LNCaP clone FGC (cell line): ENCODE measurements around the gene MRAP2.
"Not testable (repeated sequence)": the region's sequence is repeated elsewhere in the genome, so short reads cannot be mapped to it uniquely, and the experiment has no call there.

Experiments
- DNase-seq: peaks from one replicate; pipeline ENCODE4 v3.0.0-alpha.2; 2011; ENCODE audit warnings: low read depth
- H3K4me3 ChIP-seq: 2 replicates; pipeline ENCODE4 v1.5.1; 2011; ENCODE audit warnings: mild to moderate bottlenecking, low read depth, low read length, control low read depth
- TF ChIP-seq, protein P1 (sequence below): IDR thresholded peaks from 2 replicates; pipeline ENCODE4 v1.5.1; 2012; ENCODE audit warnings: mild to moderate bottlenecking; ENCODE audit not compliant: control insufficient read depth, insufficient read depth; ENCODE audit errors: extremely low read depth

MRAP2 gene

DNA sequence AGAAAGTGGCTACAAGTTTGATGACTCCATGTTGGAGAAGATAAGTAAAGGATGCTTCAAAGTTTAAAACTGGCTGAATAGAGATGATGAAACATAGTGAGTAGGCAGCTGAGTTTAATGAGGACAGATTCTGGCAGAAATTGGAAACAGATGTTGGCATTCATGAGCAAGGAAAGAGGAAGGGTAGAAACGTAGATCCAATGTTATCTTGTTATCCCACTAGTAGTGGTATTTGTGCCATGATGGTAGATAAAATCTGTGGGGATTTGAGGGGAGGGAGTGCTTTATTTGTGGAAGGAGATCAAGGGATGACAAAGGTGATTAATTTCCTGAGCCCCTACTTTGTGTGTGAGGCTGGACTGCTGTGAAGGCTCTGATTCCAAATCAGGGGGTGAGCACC, 69.5 kb downstream of the MRAP2 start:
- H3K4me3 ChIP-seq: no peak overlapping the region
- no peak for DNase-seq
- TF ChIP-seq, protein P1, sequence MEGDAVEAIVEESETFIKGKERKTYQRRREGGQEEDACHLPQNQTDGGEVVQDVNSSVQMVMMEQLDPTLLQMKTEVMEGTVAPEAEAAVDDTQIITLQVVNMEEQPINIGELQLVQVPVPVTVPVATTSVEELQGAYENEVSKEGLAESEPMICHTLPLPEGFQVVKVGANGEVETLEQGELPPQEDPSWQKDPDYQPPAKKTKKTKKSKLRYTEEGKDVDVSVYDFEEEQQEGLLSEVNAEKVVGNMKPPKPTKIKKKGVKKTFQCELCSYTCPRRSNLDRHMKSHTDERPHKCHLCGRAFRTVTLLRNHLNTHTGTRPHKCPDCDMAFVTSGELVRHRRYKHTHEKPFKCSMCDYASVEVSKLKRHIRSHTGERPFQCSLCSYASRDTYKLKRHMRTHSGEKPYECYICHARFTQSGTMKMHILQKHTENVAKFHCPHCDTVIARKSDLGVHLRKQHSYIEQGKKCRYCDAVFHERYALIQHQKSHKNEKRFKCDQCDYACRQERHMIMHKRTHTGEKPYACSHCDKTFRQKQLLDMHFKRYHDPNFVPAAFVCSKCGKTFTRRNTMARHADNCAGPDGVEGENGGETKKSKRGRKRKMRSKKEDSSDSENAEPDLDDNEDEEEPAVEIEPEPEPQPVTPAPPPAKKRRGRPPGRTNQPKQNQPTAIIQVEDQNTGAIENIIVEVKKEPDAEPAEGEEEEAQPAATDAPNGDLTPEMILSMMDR: no peak

DNA sequence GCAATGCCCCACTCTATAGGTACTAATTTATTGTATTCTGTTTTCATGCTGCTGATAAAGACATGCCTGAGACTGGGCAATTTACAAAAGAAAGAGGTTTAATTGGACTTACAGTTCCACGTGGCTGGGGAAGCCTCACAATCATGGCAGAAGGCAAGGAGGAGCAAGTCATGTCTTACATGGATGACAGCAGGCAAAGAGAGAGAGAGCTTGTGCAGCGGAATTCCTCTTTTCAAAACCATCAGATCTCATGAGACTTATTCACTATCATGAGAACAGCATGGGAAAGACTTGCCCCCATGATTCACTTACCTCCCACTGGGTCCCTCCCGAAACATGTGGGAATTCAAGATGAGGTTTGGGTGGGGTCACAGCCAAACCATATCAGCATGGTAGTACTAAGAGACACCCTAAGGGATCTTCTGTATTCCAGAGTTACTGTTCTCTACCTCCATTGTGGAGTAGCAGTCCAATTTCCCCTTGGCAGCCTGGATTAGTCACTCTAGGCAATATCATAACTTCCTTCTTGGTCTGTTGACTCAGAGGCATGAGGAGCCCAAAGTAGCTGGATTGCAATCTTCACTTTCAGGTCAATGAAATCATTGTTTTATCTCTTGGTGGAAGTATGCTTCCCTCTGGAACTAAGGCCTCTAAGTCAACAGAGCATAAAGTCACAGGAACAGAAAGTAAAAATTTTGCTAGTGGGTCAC, 71.8 kb downstream of the MRAP2 start:
- not testable (repeated sequence) for H3K4me3 ChIP-seq, DNase-seq

DNA sequence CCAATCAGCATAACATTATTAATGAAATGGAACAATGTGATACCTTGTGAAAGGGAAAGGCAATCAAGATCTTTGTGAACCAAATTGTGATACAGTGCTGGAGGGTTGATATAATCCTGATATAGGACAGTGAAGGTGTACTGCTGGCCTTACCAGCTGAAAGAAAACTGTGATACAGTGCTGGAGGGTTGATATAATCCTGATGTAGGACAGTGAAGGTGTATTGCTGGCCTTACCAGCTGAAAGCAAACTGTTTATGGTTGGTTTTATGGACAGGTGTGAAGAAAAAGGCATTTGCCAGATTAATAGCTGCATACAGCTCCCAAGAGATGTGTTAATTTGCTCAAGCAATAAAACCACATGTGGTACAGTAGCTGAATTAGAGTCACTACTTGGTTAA, 73.9 kb downstream of the MRAP2 start:
- TF ChIP-seq, protein P1: no peak
- DNase-seq: no peak
- H3K4me3 ChIP-seq: no peak overlapping the region

DNA sequence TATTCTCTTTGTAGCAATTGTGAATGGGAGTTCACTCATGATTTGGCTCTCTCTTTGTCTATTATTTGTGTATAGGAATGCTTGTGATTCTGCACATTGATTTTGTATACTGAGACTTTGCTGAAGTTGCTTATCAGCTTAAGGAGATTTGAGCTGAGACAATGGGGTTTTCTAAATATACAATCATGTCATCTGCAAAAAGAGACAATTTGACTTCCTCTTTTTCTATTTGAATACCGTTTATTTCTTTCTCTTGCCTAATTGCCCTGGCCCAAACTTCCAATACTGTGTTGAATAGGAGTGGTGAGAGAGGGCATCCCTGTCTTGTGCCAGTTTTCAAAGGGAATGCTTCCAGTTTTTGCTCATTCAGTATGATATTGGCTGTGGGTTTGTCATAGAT, 77.8 kb downstream of the MRAP2 start:
- H3K4me3 ChIP-seq, DNase-seq: not testable (repeated sequence)

DNA sequence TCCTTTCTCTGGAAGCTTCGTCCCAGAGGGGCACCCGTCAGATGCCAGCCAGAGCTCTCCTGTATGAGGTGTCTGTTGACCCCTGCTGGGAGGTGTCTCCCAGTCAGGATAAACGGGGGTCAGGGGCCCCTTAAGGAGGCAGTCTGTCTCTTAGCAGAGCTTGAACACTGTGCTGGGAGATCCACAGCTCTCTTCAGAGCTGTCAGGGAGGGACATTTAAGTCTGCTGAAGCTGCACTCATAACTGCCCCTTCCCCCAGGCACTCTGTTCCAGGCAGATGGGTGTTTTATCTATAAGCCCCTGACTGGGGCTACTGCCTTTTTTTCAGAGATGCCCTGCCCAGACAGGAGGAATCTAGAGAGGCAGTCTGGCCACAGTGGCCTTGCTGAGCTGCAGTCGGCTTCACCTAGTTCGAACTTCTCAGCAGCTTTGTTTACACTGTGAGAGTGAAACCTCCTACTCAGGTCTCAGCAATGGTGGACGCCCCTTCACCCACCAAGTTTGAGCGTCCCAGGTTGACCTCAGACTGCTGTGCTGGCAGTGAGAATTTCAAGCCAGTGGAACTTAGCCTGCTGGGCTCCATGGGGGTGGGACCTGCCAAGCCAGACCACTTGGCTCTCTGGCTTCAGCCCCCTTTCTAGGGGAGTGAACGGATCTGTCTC, 81.5 kb downstream of the MRAP2 start:
- DNase-seq, H3K4me3 ChIP-seq: not testable (repeated sequence)

DNA sequence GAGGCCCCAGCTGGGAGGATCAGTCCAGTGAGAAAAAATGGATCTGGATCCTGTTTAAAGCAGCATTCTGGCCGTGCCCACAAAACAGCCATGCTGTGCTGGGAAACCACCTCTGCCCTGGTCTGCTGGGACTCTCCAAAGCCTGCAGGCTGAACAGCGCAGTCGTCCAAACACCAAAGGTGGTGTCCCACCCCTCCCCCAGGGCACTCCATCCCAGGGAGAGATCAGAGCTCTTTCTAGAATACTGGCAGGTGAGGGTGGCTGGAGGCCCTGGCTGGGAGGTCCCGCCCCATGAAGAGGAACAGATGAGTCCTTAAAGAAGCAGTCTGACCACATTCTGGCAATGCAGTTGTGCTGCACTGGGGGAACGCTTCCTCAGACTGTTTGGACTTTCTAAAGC, 84.6 kb downstream of the MRAP2 start:
- TF ChIP-seq, protein P1: no peak

DNA sequence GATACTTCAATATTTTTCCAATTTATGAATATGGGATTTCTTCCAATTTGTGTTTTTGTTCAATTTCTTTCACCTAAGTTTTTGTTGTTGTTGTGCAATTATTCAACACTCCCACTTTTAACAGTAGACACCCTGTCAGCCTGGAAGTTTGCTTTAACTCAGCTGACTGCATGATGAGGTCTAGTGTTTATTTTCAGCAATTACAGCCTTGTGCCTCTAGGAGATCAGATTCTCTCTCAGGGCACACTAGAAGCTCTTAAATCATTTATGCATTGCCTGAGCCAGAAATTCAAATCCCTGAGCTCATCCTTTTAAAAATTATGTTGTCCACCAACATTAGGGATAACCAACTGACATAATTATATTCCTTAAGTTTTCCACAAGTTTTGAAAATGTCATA, 85.7 kb downstream of the MRAP2 start:
- DNase-seq: no peak
- no peak overlapping the region for H3K4me3 ChIP-seq
- TF ChIP-seq, protein P1: peak; percentile 18; the same call in 1 of the 2 replicates

More for the DNA sequence above, 84.6 kb downstream of the MRAP2 start:
- H3K4me3 ChIP-seq: no peak overlapping the region
- DNase-seq: no peak

DNA sequence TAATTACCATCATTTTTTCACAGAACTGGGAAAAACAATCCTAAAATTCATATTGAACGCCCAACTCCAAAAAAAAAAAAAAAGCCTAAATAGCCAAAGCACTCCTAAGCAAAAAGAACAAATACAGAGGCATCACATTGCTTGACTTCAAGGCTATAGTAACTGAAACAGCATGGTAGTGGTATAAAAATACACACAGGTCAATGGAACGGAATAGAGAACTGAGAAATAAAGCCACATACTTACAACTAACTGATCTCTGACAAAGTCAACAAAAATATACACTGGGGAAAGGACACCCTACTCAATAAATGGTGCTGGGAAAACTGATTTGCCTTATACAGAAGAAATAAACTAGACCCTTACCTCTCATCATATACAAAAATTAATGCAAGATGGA, 89.6 kb downstream of the MRAP2 start:
- TF ChIP-seq, protein P1: no peak
- H3K4me3 ChIP-seq: no peak overlapping the region
- DNase-seq: no peak

DNA sequence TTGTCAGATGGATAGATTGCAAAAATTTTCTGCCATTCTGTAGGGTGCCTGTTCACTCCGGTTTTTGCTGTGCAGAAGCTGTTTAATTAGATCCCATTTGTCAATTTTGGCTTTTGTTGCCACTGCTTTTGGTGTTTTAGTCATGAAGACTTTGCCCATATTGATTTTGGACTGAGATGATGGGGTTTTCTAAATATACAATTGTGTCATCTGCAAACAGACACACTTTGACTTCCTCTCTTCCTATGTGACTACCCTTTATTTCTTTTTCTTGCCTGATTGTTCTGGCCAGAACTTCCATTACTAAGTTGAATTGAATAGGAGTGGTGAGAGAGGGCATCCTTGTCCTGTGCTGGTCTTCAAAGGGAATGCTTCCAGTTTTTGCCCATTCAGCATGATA, 96.0 kb downstream of the MRAP2 start:
- not testable (repeated sequence) for DNase-seq, H3K4me3 ChIP-seq

DNA sequence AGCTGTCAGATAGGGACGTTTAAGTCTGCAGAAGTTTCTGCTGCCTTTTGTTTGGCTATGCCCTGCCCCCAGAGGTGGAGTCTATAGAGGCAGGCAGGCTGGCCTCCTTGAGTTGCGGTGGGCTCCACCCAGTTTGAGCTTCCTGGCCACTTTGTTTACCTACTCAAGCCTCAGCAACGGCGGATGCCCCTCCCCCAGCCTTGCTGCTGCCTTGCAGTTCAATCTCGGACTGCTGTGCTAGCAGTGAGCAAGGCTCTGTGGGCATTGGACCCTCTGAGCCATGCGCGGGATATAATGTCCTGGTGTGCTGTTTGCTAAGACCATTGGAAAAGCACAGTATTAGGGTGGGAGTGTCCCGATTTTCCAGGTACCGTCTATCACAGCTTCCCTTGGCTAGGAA, 99.8 kb downstream of the MRAP2 start:
- not testable (repeated sequence) for H3K4me3 ChIP-seq, DNase-seq
